HG03196 (cell line): ENCODE results near the gene DNAL1.
"Not testable (repeated sequence)": the region's sequence is repeated elsewhere in the genome, so short reads cannot be mapped to it uniquely, and the experiment has no call there.

ENCODE experiments used
- ATAC-seq: cut with Tn5 transposase; IDR thresholded peaks from one replicate; pipeline ENCODE4 v1.9.1; 2021; ENCODE audit not compliant: unreplicated experiment

DNAL1 gene

GRCh38 chr14:73637830-73638229 is 7.0 kb upstream of the DNAL1 start:
- ATAC-seq = no peak

GRCh38 chr14:73640796-73641365 is 3.9 kb upstream of the DNAL1 start:
- no peak for ATAC-seq

GRCh38 chr14:73645248-73645610 is 443 bp downstream of the DNAL1 start:
- peak; percentile 3 for ATAC-seq

DNA sequence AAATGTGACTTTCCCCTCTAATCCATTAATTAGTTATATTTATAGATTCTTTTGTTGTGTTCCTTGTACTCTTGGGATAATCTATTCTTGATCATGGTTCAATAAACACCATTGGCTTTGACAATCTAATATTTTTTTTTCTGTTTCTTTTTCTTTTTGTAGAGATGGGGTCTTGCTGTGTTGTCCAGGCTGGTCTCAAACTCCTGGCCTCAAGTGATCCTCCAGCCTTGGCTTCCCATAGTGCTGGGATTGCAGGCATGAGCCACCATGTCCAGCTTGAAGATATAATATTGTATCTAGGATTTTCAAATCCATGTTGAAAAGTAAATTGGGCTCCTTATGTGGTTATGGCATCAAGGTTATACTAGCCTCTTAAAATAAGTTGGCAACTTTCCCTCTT is 6.2 kb downstream of the DNAL1 start:
- no peak for ATAC-seq

DNA sequence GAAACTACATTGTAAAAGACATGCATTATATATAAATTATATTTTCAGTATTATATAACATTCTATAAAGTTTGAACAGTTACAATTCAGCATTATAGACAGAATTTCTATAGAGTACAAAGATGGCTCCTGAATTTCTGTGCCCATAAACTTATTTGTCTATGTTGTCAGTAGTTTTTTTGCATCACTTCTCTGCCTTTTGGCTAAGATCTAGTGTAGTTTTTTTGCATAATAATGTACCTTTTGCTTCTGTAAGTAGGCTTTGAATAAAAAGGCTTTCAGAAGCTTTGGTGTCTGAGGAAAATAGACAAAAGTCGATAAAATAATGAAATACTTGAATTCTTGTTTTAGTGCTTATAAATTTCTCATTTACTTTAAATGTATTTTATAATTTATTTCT is 11.1 kb downstream of the DNAL1 start:
- ATAC-seq = no peak

GRCh38 chr14:73659202-73659601 is 14.4 kb downstream of the DNAL1 start:
- ATAC-seq = not testable (repeated sequence)

GRCh38 chr14:73660511-73660910 is 15.7 kb downstream of the DNAL1 start:
- ATAC-seq = no peak

GRCh38 chr14:73661872-73662271 is 17.1 kb downstream of the DNAL1 start:
- no peak for ATAC-seq

GRCh38 chr14:73662487-73662943 is 17.7 kb downstream of the DNAL1 start:
- ATAC-seq = no peak

GRCh38 chr14:73663548-73664212 is 18.9 kb downstream of the DNAL1 start:
- ATAC-seq = no peak

DNA sequence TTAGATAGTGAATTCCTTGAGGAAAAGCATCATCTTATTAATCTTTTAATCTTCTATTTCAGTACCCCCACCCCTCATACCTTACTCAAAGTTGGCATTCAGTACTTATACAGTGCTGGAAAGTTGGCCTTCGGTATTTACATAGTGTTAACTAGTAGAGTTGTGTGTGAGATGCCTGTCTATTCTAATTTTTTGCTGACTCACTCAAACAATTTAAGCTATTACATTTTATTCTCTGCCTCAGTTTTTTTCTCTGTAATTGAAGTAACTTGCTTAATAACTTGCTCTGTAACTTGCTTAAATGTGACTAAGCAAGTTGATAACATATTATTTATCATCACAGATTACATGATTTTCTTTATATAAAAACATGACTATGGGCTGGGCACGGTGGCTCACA is 20.3 kb downstream of the DNAL1 start:
- ATAC-seq = no peak

DNA sequence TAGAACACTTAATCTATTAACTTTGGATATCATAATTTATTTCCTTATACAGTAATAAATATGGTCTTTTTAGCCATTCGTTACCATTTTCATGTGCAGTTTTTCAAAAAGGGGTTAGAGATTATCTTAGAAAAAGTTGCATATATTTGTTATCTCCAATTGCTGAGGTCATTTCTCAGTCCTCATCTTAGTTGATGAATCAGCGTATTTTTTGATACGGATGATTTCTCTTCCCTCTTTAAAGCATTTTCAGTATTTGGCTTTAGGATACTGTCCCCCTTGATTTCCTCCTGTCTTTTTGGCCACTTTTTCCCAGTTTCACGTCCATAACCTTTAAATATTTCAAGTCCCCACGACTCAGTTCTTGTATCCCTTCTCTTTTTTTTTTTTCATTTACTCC is 21.8 kb downstream of the DNAL1 start:
- no peak for ATAC-seq

- no peak for ATAC-seq
These were observed 23.1 kb downstream of the DNAL1 start for GRCh38 chr14:73667854-73668253.

DNA sequence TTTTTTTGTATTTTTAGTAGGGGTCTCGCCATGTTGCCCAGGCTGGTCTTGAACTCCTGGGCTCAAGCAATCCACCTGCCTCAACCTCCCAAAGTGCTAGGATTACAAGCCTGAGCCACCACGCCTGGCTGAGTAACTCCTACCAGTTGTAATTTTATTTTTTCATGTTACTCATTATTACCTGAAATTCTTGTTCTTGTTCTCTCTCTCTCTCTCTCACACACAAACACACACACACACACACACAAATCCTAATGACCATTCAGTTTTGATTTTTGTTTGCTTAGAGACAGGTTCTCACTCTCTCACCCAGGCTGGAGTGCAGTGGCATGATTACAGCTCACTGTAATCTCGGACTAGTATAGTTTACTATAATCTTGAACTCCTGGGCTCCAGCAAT is 30.2 kb downstream of the DNAL1 start:
- no peak for ATAC-seq

DNA sequence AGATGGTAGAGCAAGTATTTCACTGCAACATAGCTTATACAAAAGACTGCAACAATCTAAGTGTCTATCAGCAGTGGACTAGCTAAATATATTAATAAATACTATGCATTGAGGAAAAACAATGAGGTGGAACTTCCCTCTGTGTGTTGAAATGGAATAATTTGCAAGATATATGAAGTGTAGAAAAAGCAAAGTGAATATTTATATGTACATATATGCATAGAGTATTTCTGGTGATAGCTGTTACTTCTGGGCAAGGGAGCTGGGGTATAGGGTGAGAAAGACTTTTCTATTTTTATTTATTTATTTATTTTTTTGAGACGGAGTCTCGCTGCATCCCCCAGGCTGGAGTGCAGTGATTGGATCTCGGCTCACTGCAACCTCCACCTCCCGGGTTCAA is 33.9 kb downstream of the DNAL1 start:
- no peak for ATAC-seq

GRCh38 chr14:73680821-73681220 is 36.0 kb downstream of the DNAL1 start:
- no peak for ATAC-seq

DNA sequence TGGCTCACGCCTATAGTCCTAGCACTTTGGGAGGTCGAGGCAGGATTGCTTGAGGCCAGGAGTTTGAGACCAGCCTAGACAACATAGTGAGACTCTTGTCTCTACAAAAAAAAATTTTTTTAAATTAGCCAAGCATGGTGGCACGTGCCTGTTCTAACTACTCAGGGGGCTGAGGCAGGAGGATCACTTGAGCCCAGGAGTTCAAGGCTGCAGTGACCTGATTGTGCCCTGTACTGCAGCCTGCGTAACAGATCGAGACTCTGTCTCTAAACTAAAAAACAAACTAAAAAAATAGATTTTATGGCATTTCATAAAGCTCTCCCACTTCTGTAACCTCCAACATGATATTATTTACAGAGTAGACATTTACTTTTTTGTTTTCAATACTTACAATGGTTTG is 39.8 kb downstream of the DNAL1 start:
- no peak for ATAC-seq

GRCh38 chr14:73685328-73685727 is 40.5 kb downstream of the DNAL1 start:
- ATAC-seq = no peak

DNA sequence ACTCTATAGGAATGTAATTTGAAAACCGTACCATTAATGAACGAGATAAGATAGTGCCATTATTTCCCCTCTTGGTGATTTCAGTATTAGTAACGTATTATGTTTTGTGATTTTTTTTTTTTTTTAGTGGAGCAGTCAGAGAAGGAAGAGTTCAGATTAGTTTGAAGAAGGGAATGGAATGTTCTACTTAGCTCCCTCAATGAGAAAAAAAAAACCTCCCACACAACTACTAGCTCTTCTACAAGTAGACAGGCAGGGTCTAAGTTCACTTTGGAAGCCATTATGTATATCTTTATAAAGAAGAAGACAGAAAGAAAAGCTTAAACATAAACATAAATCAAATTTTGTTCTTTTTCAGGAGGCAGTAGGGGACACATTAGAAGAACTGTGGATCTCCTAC is 42.1 kb downstream of the DNAL1 start:
- no peak for ATAC-seq

GRCh38 chr14:73694083-73694482 is 49.3 kb downstream of the DNAL1 start:
- ATAC-seq = no peak

- no peak for ATAC-seq
These were observed 50.3 kb downstream of the DNAL1 start for GRCh38 chr14:73695082-73695481.

DNA sequence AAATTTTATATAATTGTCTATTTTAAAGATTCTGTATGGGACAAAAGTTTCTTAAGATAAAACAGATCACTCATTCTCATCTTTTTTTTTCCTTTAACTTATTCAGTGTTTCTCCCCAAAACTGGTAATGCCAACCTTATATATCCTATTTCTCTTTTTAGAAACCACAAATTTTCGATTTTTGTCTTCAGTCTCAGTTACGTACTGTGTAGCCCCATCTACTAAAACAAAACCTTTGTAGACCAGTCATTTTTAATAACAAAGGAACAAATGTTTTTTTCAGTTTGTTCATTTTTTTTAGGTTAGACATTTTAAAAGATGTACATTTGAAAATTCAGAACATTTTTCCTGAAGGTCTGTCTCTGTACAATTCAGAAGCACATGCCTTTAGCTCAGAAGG is 51.2 kb downstream of the DNAL1 start:
- ATAC-seq = peak; percentile 50
